Nephron progenitor cell (in vitro differentiated cells): ENCODE measurements around the gene HIKESHI.
A peak's percentile ranks its signal among the peaks of the same experiment; 100 is the strongest.
"Not testable (repeated sequence)": the region's sequence is repeated elsewhere in the genome, so short reads cannot be mapped to it uniquely, and the experiment has no call there.

Source experiments
- DNase-seq: peaks from one replicate; pipeline ENCODE4 v3.0.0; 2021
- H3K27ac Mint-ChIP-seq: 2 replicates; pipeline ENCODE4 v1.8.0; 2021; ENCODE audit warnings: mild to moderate bottlenecking, moderate library complexity, mixed read lengths
- H3K27me3 Mint-ChIP-seq: 2 replicates; pipeline ENCODE4 v1.8.0; 2021; ENCODE audit warnings: mild to moderate bottlenecking, low read depth, mixed read lengths; ENCODE audit not compliant: poor library complexity
- H3K36me3 Mint-ChIP-seq: 2 replicates; pipeline ENCODE4 v1.8.0; 2021; ENCODE audit warnings: low read depth, mixed read lengths
- H3K4me1 Mint-ChIP-seq: 2 replicates; pipeline ENCODE4 v1.8.0; 2021; ENCODE audit warnings: mixed read lengths
- H3K4me3 Mint-ChIP-seq: 2 replicates; pipeline ENCODE4 v1.8.0; 2021; ENCODE audit warnings: mild to moderate bottlenecking, moderate library complexity, mixed read lengths
- H3K9me3 Mint-ChIP-seq: 2 replicates; pipeline ENCODE4 v1.8.0; 2021; ENCODE audit warnings: mild to moderate bottlenecking, moderate library complexity, mixed read lengths
- CTCF ChIP-seq: fragments of 200-600 bp; sonication (generic); IDR thresholded peaks from 2 replicates; pipeline ENCODE4 v1.5.0; 2021; ENCODE audit warnings: antibody characterized with exemption

HIKESHI gene

GRCh38 chr11:86288776-86289507, 13.1 kb upstream of the HIKESHI start:
- H3K27ac Mint-ChIP-seq, result peak overlapping the region; percentile 90
- peaks cover 8% of the 10 kb centered on the region for H3K4me1 Mint-ChIP-seq
- TF ChIP-seq CTCF, result no peak
- no peak for DNase-seq
- no peak overlapping the region for H3K4me3 Mint-ChIP-seq
- no peaks in the 10 kb centered on the region for H3K9me3 Mint-ChIP-seq
- no peaks in the 10 kb centered on the region for H3K27me3 Mint-ChIP-seq
- H3K36me3 Mint-ChIP-seq, result peaks cover 10% of the 10 kb centered on the region

- not testable (repeated sequence) for H3K4me1 Mint-ChIP-seq, H3K27ac Mint-ChIP-seq
Measured at GRCh38 chr11:86289508-86290280, 12.3 kb upstream of the HIKESHI start.

GRCh38 chr11:86291466-86292262, 10.4 kb upstream of the HIKESHI start:
- H3K4me1 Mint-ChIP-seq, result peaks cover 8% of the 10 kb centered on the region
- H3K4me3 Mint-ChIP-seq, result no peak overlapping the region
- no peak overlapping the region for H3K27ac Mint-ChIP-seq
- peaks cover 3% of the 10 kb centered on the region for H3K9me3 Mint-ChIP-seq
- peak; percentile 63 for DNase-seq
- H3K36me3 Mint-ChIP-seq, result no peaks in the 10 kb centered on the region
- H3K27me3 Mint-ChIP-seq, result peaks cover 14% of the 10 kb centered on the region
- peak; percentile 61 for TF ChIP-seq CTCF

More at GRCh38 chr11:86289508-86290280, 12.3 kb upstream of the HIKESHI start:
- not testable (repeated sequence) for DNase-seq, H3K27me3 Mint-ChIP-seq, H3K4me3 Mint-ChIP-seq, H3K9me3 Mint-ChIP-seq, H3K36me3 Mint-ChIP-seq

GRCh38 chr11:86292912-86293616, 9.0 kb upstream of the HIKESHI start:
- TF ChIP-seq CTCF, result no peak
- Mint-ChIP-seq H3K27me3 (peaks cover 14% of the 10 kb centered on the region), H3K36me3 (no peaks in the 10 kb centered on the region), H3K4me3 (no peak overlapping the region), H3K9me3 (peaks cover 3% of the 10 kb centered on the region), H3K27ac (no peak overlapping the region), H3K4me1 (peaks cover 8% of the 10 kb centered on the region)
- no peak for DNase-seq

- no peak overlapping the region for H3K27ac Mint-ChIP-seq
- H3K9me3 Mint-ChIP-seq, result peaks cover 3% of the 10 kb centered on the region
- H3K4me1 Mint-ChIP-seq, result peaks cover 8% of the 10 kb centered on the region
- peaks cover 22% of the 10 kb centered on the region for H3K27me3 Mint-ChIP-seq
- no peak for TF ChIP-seq CTCF
- H3K4me3 Mint-ChIP-seq, result no peak overlapping the region
- H3K36me3 Mint-ChIP-seq, result no peaks in the 10 kb centered on the region
- DNase-seq, result no peak
Measured at GRCh38 chr11:86294026-86294425, 8.0 kb upstream of the HIKESHI start.

GRCh38 chr11:86301742-86302091, 323 bp upstream of the HIKESHI start:
- Mint-ChIP-seq H3K9me3 (peaks cover 3% of the 10 kb centered on the region), H3K4me1 (peaks cover 31% of the 10 kb centered on the region), H3K4me3 (peak overlapping the region; percentile 100), H3K36me3 (peaks cover 15% of the 10 kb centered on the region), H3K27ac (peak overlapping the region; percentile 99), H3K27me3 (peaks cover 10% of the 10 kb centered on the region)
- TF ChIP-seq CTCF, result no peak
- no peak for DNase-seq
